ENCODE measurements around the gene ADTRP. TPM values are rescaled to one million over a fixed set of nuclear protein-coding genes. Genes with fewer than 3 reads are reported as not detected.

ADTRP gene
- total and polyA plus RNA-seq, 5 donors: 0.05 to 0.59 (median 0.42) TPM; not detected in 2

DNA sequence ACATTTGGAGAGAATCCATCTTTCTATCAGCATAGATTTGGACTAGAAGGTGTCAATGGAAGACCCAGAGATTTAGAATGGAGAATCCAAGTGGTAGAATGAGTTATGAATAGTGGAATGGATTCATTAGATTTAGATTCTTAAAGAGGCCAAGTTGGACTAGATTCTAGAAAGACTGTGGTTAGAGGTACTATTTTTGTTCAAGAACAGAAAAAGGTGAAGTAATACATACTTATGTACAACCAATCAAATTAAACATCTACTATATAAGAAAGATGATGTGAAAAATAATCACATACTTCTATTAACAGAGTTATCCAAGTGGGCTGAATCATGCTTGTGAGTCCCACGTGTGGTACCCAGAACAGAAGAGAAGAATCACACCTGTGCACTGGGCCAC lies 33.8 kb upstream of the ADTRP start:
- no peak overlapping the region for H3K4me3 ChIP-seq (ENCODE audit: low read length)
- no peak for DNase-seq
- no peak overlapping the region for H3K27ac ChIP-seq (ENCODE audit: low read length)
- H3K4me1 ChIP-seq (ENCODE audit: control insufficient read depth, insufficient read depth, low read length): peaks cover 3% of the 10 kb centered on the region
- ATAC-seq: no peak
- intact Hi-C loops (cut with DNase I): no loop called here
- H3K9me3 ChIP-seq (ENCODE audit: control insufficient read depth, low read length): no peaks in the 10 kb centered on the region
- H3K27me3 ChIP-seq (ENCODE audit: control insufficient read depth, insufficient read depth): no peaks in the 10 kb centered on the region
- WGBS: 78% methylated on average over 1 of the region's 1 CpG

DNA sequence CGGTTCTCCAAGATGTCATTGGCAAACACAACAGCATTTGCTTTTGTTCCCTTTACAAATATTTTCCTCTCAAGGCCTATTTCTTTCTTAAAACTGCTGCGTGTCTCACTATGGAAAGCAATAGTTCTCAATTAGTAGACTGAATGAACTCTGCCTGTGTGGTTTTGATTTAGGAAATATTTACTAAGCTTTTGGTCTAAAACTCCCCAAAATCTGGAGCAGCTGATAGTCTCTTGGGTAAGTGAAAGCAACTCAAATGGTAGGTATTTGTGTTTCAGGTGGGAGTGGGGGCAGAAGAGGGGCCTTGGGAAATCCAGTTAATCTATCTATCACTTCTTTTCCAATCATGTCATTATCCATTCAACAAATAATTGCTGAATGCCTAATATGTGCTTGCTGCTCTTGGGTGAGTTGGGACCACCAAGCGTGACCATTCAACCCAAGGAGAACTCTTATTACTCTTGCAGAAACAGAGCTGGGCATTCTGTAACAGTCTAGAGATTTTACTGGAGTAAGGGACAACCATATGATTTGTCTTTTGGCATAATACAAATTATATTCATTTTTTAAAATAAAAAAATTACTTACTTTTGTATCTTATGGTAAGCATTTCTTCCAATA lies 33.2 kb upstream of the ADTRP start:
- intact Hi-C loops (cut with DNase I): no loop called here
- Histone ChIP-seq H3K9me3 (ENCODE audit: control insufficient read depth, low read length) (no peaks in the 10 kb centered on the region), H3K4me3 (ENCODE audit: low read length) (no peak overlapping the region), H3K27me3 (ENCODE audit: control insufficient read depth, insufficient read depth) (no peaks in the 10 kb centered on the region), H3K27ac (ENCODE audit: low read length) (no peak overlapping the region), H3K4me1 (ENCODE audit: control insufficient read depth, insufficient read depth, low read length) (peaks cover 3% of the 10 kb centered on the region)
- DNase-seq (no peak), ATAC-seq (no peak)
- 83% methylated on average over 3 of the region's 3 CpGs for WGBS

DNA sequence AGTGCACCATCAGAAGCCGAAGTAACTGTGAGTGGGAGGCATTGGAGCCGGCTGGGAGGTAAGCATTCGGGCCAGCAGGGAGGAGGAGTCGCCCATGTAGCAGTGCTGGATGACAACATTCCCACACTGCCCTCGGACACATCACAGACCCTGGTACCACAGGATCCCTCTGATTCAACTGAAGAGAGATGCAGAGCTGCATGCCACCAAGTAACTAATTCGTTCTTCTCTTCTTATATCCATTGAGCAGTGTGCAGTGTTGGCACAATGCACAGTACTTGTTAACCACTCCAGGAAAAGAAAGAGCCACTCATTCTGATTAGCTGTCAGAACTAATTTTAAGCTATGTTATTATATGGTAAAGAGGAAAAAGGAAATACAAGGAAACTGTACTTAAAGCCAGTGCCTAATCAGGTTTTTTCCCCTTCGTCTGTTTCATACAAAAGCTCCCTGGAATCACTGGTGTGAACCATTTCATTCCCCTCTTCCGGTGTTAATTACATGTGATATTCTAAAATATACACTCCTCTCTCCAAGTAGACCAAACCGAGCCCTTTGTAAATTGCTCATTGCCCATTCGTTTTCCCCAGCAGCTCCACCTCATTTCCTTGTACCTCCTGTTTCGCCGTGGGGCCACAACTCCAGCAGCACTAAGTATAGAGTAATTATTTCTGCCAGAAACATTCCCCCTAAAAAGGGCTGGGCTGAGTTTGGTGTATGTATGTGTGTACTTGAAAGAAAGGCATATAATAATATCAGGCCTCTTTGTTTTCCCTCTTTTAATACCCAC lies 32.4 kb upstream of the ADTRP start:
- Histone ChIP-seq H3K4me3 (ENCODE audit: low read length) (no peak overlapping the region), H3K9me3 (ENCODE audit: control insufficient read depth, low read length) (no peaks in the 10 kb centered on the region), H3K4me1 (ENCODE audit: control insufficient read depth, insufficient read depth, low read length) (peaks cover 3% of the 10 kb centered on the region), H3K27me3 (ENCODE audit: control insufficient read depth, insufficient read depth) (no peaks in the 10 kb centered on the region), H3K27ac (ENCODE audit: low read length) (peak overlapping the region; percentile 22)
- WGBS: 46% methylated on average over 12 of the region's 12 CpGs
- DNase-seq: peak in 2 of 3 donors; percentile 26 to 44
- ATAC-seq: peak; percentile 32 to 37
- intact Hi-C loops (cut with DNase I): no loop called here

DNA sequence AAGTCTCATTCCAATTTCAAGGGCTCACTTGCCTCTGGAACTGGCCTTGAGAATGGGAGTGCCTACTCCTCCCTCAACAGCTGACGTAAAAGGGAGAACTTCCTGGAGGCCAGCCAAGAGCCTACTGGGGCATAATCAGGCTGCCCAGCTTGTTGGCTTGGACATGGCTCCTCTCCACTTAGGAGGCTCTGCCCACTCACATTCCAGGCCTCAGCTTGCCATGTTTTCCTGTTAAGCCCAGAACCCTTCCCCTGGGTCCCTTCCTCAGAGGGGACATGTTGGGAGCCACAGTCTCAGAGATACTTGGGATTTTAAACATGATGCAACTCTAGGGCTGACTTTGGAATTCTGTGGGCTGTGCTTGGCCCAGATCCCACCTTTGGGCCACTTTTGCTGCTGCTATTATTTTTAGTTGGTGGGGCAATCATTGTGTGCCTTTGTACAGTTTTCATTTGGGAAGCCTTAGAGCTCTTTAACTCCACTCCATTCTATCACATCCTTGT lies 31.5 kb upstream of the ADTRP start:
- intact Hi-C loops (cut with DNase I): no loop called here
- 14% methylated on average over 1 of the region's 1 CpG for WGBS

DNA sequence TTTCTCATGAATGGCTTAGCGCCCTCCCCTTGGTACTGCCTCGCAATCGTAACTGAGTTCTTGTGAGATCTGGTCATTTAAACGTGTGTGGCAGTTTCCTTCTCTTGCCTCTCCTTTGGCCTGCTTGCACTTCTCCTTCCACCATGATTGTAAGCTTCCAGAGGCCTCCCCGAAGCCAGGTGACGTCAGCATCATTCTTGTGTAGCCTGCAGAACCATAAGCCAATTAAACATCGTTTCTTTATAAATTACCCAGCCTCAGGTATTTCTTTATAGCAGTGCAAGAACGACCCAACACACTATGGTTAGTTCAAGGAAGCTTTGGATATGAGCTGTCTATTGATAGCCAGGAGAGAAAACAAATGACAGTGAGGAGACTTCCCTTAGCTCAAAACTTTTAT lies 29.5 kb upstream of the ADTRP start:
- H3K4me3 ChIP-seq (ENCODE audit: low read length): no peak overlapping the region
- no peak for ATAC-seq
- peaks cover 3% of the 10 kb centered on the region for H3K4me1 ChIP-seq (ENCODE audit: control insufficient read depth, insufficient read depth, low read length)
- no peaks in the 10 kb centered on the region for H3K27me3 ChIP-seq (ENCODE audit: control insufficient read depth, insufficient read depth)
- DNase-seq: no peak
- no peaks in the 10 kb centered on the region for H3K9me3 ChIP-seq (ENCODE audit: control insufficient read depth, low read length)
- intact Hi-C loops (cut with DNase I): no loop called here
- no peak overlapping the region for H3K27ac ChIP-seq (ENCODE audit: low read length)
- 86% methylated on average over 8 of the region's 8 CpGs for WGBS

More for the DNA sequence above, 31.5 kb upstream of the ADTRP start:
- H3K4me1 ChIP-seq (ENCODE audit: control insufficient read depth, insufficient read depth, low read length): peaks cover 3% of the 10 kb centered on the region
- H3K4me3 ChIP-seq (ENCODE audit: low read length): no peak overlapping the region
- no peaks in the 10 kb centered on the region for H3K9me3 ChIP-seq (ENCODE audit: control insufficient read depth, low read length)
- peak overlapping the region; percentile 71 for H3K27ac ChIP-seq (ENCODE audit: low read length)
- DNase-seq (peak; percentile 86 to 90 (median 89)), ATAC-seq (peak; percentile 91 to 94)
- no peaks in the 10 kb centered on the region for H3K27me3 ChIP-seq (ENCODE audit: control insufficient read depth, insufficient read depth)

DNA sequence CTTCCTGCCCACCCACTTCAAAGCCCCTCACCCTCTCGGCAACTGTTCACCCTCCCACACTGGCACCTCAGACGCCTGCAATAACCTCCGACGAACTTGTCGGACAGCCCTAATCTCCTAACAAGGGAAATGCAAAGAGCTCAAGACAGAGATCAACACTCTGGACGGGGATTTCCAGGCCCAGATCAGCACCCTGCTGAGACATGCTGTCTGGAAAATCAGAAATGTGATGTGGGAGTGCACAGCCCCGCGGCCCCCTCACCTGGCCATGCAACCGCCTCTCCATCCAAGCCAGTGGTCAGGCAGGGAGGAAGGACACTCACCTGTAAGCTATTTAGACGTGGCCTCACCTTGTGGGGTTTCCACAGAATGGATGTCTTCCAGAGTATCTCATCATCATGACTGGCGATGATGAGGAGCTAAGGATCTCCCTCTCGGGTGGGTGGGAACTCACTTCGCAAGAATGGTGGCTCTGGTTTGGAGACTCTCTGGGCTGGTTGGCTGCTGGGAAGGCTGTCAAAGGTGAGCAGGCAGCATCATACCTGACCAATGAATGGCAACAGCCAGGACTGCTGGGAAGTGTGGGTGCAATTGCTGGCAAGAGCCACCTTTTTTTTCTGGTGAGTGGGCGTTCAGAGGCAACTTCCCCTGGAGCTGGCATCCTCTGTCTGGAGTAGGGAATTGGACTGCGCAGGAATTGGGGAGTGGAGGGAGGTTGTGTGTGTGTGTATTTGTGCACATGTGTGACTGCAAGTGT lies 28.1 kb upstream of the ADTRP start:
- no peaks in the 10 kb centered on the region for H3K27me3 ChIP-seq (ENCODE audit: control insufficient read depth, insufficient read depth)
- intact Hi-C loops (cut with DNase I): no loop called here
- H3K9me3 ChIP-seq (ENCODE audit: control insufficient read depth, low read length): no peaks in the 10 kb centered on the region
- ATAC-seq: no peak
- no peak for DNase-seq
- H3K4me3 ChIP-seq (ENCODE audit: low read length): no peak overlapping the region
- peaks cover 3% of the 10 kb centered on the region for H3K4me1 ChIP-seq (ENCODE audit: control insufficient read depth, insufficient read depth, low read length)
- no peak overlapping the region for H3K27ac ChIP-seq (ENCODE audit: low read length)
- 86% methylated on average over 15 of the region's 15 CpGs for WGBS

DNA sequence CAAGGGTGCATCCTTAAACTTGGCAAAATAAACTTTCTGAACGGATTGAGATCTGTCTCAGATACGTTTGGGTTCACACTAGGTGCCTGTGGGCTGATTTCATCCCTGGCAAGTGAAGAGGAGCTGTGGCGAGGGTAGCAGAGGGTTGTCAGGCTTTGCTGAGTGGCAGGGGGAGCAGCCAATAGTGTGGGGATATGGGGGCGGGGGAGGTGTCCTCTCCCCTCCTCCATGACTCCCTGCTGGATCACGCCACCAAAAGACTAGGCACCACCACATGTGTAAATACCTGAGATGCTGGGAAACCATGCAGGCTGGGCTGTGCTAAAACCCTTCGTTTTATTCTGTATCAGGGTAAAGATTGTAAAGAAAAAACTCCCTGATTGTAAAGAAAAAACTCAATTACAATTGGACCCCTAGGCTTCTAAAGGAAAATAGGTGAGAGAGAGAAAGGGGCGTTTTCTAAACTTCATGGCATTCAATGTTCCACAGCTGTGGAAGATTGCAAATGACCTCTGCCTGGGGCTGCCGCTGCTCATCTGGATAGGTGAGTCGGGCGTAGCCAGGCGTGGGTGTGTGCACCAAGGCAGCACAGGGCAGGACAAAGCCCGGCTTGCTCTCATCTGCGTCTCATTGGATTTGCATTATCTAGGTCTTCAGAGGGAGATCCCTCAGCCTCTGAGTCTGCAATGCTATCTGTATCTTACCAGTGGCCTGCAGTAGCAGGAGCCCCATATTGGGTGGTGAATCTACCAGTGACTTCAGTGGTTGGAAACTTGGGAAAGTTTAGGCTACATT lies 26.9 kb upstream of the ADTRP start:
- Histone ChIP-seq H3K27ac (ENCODE audit: low read length) (no peak overlapping the region), H3K27me3 (ENCODE audit: control insufficient read depth, insufficient read depth) (no peaks in the 10 kb centered on the region), H3K9me3 (ENCODE audit: control insufficient read depth, low read length) (no peaks in the 10 kb centered on the region), H3K4me1 (ENCODE audit: control insufficient read depth, insufficient read depth, low read length) (no peaks in the 10 kb centered on the region), H3K4me3 (ENCODE audit: low read length) (no peak overlapping the region)
- intact Hi-C loops (cut with DNase I): no loop called here
- 87% methylated on average over 13 of the region's 13 CpGs for WGBS
- DNase-seq: no peak
- no peak for ATAC-seq

DNA sequence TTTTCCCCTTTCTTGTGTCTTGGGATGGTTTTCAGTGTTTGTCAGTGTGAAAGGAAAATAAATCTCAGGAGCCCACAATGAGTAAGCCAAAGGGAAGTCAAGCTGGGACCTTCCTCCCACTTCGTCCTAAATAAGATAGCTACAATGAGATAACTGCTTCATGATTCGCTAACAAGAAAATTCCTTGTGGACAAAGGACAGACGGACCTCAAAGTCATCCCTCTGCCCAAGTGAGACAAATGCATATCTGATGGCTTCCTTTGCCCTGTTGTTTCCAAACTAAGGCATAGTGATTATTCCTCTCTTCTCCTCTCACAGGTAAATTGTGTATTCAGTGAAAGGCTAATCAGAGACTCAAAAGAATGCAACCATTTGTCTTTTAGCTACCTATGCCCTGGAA lies 26.1 kb upstream of the ADTRP start:
- no peaks in the 10 kb centered on the region for H3K4me1 ChIP-seq (ENCODE audit: control insufficient read depth, insufficient read depth, low read length)
- no peak overlapping the region for H3K4me3 ChIP-seq (ENCODE audit: low read length)
- H3K9me3 ChIP-seq (ENCODE audit: control insufficient read depth, low read length): no peaks in the 10 kb centered on the region
- no peak for DNase-seq
- no peak overlapping the region for H3K27ac ChIP-seq (ENCODE audit: low read length)
- WGBS: 47% methylated on average over 3 of the region's 3 CpGs
- intact Hi-C loops (cut with DNase I): no loop called here
- no peaks in the 10 kb centered on the region for H3K27me3 ChIP-seq (ENCODE audit: control insufficient read depth, insufficient read depth)
- no peak for ATAC-seq

DNA sequence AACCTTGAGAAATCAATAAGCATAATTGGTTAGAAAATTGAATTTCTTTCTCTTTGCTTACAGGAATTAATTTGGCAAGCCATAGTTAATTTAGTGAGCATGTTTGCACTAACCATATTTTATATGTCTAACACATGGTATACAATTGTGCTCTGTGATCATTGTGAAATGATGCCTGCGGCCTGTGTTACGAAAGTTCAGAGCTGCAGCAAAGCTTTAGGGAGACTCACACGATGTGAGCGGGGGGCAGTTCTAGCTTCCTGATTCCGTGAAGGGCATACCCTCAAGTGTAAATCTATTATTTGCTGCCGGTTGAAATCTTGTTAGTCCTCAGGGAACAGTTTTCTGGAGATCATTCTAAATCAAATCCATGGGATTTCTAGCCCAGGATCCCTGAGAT lies 25.5 kb upstream of the ADTRP start:
- ATAC-seq: no peak
- H3K27me3 ChIP-seq (ENCODE audit: control insufficient read depth, insufficient read depth): no peaks in the 10 kb centered on the region
- no peak for DNase-seq
- WGBS: 82% methylated on average over 6 of the region's 6 CpGs
- H3K4me3 ChIP-seq (ENCODE audit: low read length): no peak overlapping the region
- no peak overlapping the region for H3K27ac ChIP-seq (ENCODE audit: low read length)
- no peaks in the 10 kb centered on the region for H3K4me1 ChIP-seq (ENCODE audit: control insufficient read depth, insufficient read depth, low read length)
- intact Hi-C loops (cut with DNase I): no loop called here
- no peaks in the 10 kb centered on the region for H3K9me3 ChIP-seq (ENCODE audit: control insufficient read depth, low read length)

DNA sequence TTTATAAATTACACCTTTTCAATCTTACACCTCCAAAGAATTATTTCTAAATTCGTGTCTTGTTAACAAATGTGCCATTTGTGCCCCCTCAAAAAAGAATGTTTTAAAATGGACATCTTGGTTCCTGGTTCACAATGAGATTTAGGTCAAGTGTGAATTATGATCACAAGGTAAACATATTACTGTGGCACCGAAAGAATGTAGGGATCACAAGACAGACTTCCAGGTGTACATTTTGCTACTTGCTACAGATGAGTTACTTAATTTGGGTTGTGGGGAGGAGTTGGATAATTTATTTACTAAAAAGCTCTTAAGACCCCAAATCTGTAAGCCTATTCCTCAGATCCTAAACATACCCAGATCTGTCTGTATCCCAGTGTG lies 25.0 kb upstream of the ADTRP start:
- Histone ChIP-seq H3K4me1 (ENCODE audit: control insufficient read depth, insufficient read depth, low read length) (no peaks in the 10 kb centered on the region), H3K9me3 (ENCODE audit: control insufficient read depth, low read length) (no peaks in the 10 kb centered on the region), H3K27me3 (ENCODE audit: control insufficient read depth, insufficient read depth) (no peaks in the 10 kb centered on the region), H3K27ac (ENCODE audit: low read length) (no peak overlapping the region), H3K4me3 (ENCODE audit: low read length) (no peak overlapping the region)
- intact Hi-C loops (cut with DNase I): no loop called here
- DNase-seq: no peak
- 91% methylated on average over 2 of the region's 2 CpGs for WGBS
- ATAC-seq: no peak

Measured in right cardiac atrium (tissue), 5 donors.